Measurements from ENCODE around the gene HIPK4.

DNA sequence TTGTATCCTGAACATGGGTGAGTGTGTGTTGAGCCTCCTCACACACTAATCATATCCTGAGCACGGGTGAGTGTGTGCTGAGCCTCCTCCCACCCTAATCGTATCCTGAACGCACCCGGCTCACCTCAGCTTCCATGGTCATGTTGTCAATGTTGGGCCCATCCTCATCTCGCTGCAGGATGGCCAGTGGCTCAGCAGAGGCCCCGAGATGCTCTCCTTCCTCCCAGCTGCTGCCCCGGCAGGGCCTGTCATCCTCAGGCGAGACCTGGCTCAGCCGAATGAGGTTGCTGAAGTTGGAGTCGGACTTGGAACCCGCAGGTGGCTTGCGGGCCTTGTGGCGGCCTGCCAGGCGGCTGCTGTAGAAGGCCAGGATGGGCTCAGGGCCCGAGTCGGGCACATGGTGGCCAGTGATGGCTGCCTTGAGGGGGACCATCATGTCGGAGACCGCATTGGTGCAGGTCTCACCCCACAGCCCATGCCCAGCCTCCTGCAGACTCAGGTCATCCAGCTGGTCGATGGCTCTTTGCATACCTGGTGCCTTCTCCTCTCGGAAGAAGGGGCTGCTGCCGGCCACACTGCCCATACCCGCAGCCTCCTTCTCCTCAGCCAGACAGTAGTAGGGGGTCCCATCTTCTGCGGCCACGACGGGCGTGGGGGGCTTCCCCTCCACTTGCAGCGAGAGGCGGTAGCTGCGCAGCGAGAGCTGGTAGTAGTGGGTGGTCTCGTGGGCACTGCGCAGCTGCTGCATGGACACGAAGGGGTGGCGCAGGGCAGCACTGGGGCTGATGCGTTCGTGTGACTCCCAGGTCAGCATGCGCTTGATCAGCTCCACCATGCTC is 9.6 kb downstream of the HIPK4 start:
- TF ChIP-seq GATA2 (IDR thresholded peaks at IDR 0.05; ENCODE audit: low read depth, low read length): no peak
- no peak for TF ChIP-seq GATA3 (IDR thresholded peaks at IDR 0.05; ENCODE audit: low read depth, low read length)

Data from SH-SY5Y (cell line).